Measurements from ENCODE around the gene RNU4-1.

- TF ChIP-seq, protein P1, sequence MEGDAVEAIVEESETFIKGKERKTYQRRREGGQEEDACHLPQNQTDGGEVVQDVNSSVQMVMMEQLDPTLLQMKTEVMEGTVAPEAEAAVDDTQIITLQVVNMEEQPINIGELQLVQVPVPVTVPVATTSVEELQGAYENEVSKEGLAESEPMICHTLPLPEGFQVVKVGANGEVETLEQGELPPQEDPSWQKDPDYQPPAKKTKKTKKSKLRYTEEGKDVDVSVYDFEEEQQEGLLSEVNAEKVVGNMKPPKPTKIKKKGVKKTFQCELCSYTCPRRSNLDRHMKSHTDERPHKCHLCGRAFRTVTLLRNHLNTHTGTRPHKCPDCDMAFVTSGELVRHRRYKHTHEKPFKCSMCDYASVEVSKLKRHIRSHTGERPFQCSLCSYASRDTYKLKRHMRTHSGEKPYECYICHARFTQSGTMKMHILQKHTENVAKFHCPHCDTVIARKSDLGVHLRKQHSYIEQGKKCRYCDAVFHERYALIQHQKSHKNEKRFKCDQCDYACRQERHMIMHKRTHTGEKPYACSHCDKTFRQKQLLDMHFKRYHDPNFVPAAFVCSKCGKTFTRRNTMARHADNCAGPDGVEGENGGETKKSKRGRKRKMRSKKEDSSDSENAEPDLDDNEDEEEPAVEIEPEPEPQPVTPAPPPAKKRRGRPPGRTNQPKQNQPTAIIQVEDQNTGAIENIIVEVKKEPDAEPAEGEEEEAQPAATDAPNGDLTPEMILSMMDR (IDR thresholded peaks at IDR 0.05; ENCODE audit: low read depth, low read length, poor library complexity, severe bottlenecking) = peak; percentile 78
- TF ChIP-seq EZH2phosphoT487 (IDR thresholded peaks at IDR 0.05; ENCODE audit: borderline replicate concordance, low read length) = no peak
These were observed 24.4 kb upstream of the RNU4-1 start for GRCh38 chr12:120317224-120318105.

All from DOHH2 (cell line).